ENCODE data around the gene LMO7.
A peak's percentile ranks its signal among the peaks of the same experiment; 100 is the strongest.
"Not testable (repeated sequence)": the region's sequence is repeated elsewhere in the genome, so short reads cannot be mapped to it uniquely, and the experiment has no call there.

- TF ChIP-seq, protein P1, sequence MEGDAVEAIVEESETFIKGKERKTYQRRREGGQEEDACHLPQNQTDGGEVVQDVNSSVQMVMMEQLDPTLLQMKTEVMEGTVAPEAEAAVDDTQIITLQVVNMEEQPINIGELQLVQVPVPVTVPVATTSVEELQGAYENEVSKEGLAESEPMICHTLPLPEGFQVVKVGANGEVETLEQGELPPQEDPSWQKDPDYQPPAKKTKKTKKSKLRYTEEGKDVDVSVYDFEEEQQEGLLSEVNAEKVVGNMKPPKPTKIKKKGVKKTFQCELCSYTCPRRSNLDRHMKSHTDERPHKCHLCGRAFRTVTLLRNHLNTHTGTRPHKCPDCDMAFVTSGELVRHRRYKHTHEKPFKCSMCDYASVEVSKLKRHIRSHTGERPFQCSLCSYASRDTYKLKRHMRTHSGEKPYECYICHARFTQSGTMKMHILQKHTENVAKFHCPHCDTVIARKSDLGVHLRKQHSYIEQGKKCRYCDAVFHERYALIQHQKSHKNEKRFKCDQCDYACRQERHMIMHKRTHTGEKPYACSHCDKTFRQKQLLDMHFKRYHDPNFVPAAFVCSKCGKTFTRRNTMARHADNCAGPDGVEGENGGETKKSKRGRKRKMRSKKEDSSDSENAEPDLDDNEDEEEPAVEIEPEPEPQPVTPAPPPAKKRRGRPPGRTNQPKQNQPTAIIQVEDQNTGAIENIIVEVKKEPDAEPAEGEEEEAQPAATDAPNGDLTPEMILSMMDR (IDR thresholded peaks at IDR 0.05): peak in 1 of 3 donors; percentile 69
- not testable (repeated sequence) for TF ChIP-seq POLR2A (IDR thresholded peaks at IDR 0.05)
Measured at GRCh38 chr13:75695908-75696307, 59.8 kb downstream of the LMO7 start.
